ENCODE data around the gene GTPBP1.

The GTPBP1 gene

GRCh38 chr22:38741576-38741975, 35.8 kb downstream of the GTPBP1 start:
- Histone ChIP-seq H3K4me3 (no peak overlapping the region), H3K27ac (no peak overlapping the region), H3K27me3 (no peaks in the 10 kb centered on the region), H3K36me3 (peaks cover 98 to 100% (median 100%) of the 10 kb centered on the region in 3 donors), H3K4me1 (peaks cover 0 to 5% (median 0%) of the 10 kb centered on the region in 4 donors), H3K9me3 (no peaks in the 10 kb centered on the region)
- TF ChIP-seq CTCF (IDR thresholded peaks at IDR 0.05), result no peak
- DNase-seq, result no peak
- intact Hi-C loops (cut with DNase I; ENCODE audit: low total_unique reads), result no loop called here

- DNase-seq, result no peak
- Histone ChIP-seq H3K4me3 (no peak overlapping the region), H3K27ac (peak overlapping the region in 1 of 2 donors; percentile 20), H3K27me3 (no peaks in the 10 kb centered on the region), H3K4me1 (peaks cover 0 to 5% (median 0%) of the 10 kb centered on the region in 4 donors), H3K36me3 (peaks cover 98 to 100% (median 100%) of the 10 kb centered on the region in 3 donors), H3K9me3 (no peaks in the 10 kb centered on the region)
- no peak for TF ChIP-seq CTCF (IDR thresholded peaks at IDR 0.05)
- intact Hi-C loops (cut with DNase I; ENCODE audit: low total_unique reads), result no loop called here
These were observed 36.6 kb downstream of the GTPBP1 start for GRCh38 chr22:38742176-38742942.

GRCh38 chr22:38744981-38745380, 39.2 kb downstream of the GTPBP1 start:
- intact Hi-C loops (cut with DNase I; ENCODE audit: low total_unique reads), result no loop called here
- DNase-seq, result no peak
- Histone ChIP-seq H3K4me3 (no peak overlapping the region), H3K4me1 (peaks cover 0 to 5% (median 2%) of the 10 kb centered on the region in 4 donors), H3K9me3 (no peaks in the 10 kb centered on the region), H3K27ac (peak overlapping the region in 1 of 2 donors; percentile 12), H3K36me3 (peaks cover 98 to 100% (median 100%) of the 10 kb centered on the region in 3 donors), H3K27me3 (no peaks in the 10 kb centered on the region)
- no peak for TF ChIP-seq CTCF (IDR thresholded peaks at IDR 0.05)

GRCh38 chr22:38745676-38746460, 40.1 kb downstream of the GTPBP1 start:
- intact Hi-C loops (cut with DNase I; ENCODE audit: low total_unique reads), result no loop called here
- no peak for DNase-seq
- peaks cover 98 to 100% (median 100%) of the 10 kb centered on the region in 3 donors for H3K36me3 ChIP-seq
- no peak overlapping the region for H3K27ac ChIP-seq
- TF ChIP-seq CTCF (IDR thresholded peaks at IDR 0.05), result no peak
- no peak overlapping the region for H3K4me3 ChIP-seq
- H3K9me3 ChIP-seq, result no peaks in the 10 kb centered on the region
- peaks cover 0 to 9% (median 3%) of the 10 kb centered on the region in 4 donors for H3K4me1 ChIP-seq
- no peaks in the 10 kb centered on the region for H3K27me3 ChIP-seq

DNA sequence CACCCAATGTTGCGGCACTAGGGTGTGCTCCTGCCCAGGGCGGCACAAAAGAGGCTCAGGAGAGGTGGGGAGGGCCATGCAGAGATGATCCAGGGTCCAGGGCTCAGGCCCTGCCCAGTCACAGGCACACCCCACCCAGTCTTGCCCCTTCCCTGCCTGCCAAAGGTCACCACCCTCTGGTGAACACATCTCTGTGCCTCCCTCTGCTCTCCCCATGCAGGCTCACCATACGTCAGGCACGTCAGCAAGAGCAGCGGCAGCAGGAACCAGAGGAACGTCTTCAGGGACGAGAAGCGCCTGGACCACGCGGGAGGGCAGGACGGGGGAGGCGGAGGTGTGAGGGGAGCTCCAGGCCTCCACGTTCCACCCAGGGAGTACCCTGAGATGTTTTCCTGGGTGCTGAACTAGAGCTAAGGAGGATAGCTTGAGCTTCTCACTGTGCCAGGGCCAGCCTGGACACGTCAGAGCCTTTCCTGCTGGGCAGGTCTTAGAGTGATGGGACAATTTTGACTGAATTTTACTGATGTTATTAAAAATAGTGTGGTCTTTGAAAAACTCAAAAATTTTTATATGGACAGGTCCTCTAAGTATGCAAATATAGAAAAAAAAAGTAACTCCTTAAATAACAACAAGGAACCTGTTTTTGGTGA, 42.9 kb downstream of the GTPBP1 start:
- intact Hi-C loops (cut with DNase I; ENCODE audit: low total_unique reads), result no loop called here
- no peaks in the 10 kb centered on the region for H3K27me3 ChIP-seq
- H3K27ac ChIP-seq, result no peak overlapping the region
- peaks cover 93 to 95% (median 94%) of the 10 kb centered on the region in 3 donors for H3K36me3 ChIP-seq
- H3K9me3 ChIP-seq, result no peaks in the 10 kb centered on the region
- peaks cover 3 to 35% (median 21%) of the 10 kb centered on the region in 4 donors for H3K4me1 ChIP-seq
- TF ChIP-seq CTCF (IDR thresholded peaks at IDR 0.05), result no peak
- DNase-seq, result no peak
- H3K4me3 ChIP-seq, result no peak overlapping the region

Data from tibial artery (tissue), 4 donors.